CD4-positive, alpha-beta T cell treated with Interleukin-10 for 1 hour (primary cell): ENCODE results near the gene PDE4B.

Source experiments
- DNase-seq: peaks from one replicate; pipeline ENCODE4 v3.0.0-alpha.2; 2020

The PDE4B gene

GRCh38 chr1:66372522-66373101, 579.9 kb downstream of the PDE4B start:
- no peak for DNase-seq

GRCh38 chr1:66373157-66373591, 580.5 kb downstream of the PDE4B start:
- DNase-seq, result no peak

- peak; percentile 45 for DNase-seq
Measured at GRCh38 chr1:66374148-66374547, 581.5 kb downstream of the PDE4B start.

DNA sequence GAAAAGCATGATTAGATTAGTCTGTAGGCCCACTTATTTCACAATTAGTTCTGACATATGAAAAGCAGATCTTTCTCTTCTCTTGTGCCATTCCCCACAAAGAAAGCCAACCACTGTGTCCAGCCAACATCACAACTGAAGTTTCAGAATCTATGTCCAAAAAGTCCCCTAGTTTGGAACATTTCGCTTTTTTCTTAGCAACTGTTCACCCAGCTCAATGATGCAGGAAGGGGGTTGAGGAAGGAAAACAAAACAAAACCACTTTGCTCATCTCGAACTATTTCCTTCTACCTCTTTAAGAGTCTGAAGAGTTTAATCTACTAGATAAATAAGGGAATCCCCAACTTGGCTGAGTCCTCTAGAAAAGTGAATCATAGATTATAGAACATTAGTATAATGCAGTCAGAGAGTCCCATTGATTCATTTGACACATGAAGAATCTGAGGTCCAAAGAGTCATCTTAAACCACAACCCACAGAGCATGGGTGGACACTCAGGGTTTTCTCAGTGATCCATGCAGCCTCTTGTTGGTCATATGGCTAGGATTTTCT, 581.9 kb downstream of the PDE4B start:
- peak; percentile 60 for DNase-seq

GRCh38 chr1:66375125-66375524, 582.4 kb downstream of the PDE4B start:
- DNase-seq, result no peak

DNA sequence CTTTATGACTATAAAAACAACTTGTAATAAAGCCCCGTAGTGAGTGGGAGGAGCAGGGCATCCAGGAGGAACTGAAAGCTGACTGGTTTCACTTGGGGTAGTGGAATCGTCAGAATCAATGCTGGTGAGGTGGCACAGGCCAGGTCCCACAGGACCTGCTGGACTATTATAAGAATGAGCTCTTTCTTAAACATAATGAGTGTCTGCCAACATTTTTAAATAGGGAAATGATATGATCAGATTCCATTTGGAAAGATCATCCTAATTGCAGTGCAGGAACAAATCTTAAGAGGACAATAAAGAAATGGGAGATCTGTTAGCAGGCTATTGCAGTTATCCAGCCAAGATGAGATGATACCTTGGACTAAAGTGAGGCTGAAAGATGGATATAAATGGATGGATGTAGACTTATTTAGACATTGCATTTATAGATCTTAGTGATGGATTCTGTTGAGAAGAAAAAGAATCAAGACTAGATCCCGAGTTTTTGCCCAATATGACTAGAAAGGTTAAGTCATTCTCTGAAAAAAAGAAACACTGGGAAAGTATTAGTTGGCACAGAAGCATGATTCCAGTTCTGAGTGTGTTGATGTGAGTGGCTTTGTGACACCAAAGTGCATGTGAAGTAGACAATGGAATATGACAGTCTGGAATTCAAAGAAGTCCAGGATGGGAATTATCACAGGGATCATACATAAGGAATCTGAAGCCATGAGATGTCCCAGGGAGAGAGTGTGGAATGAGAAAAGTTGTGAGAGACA, 587.9 kb downstream of the PDE4B start:
- peak; percentile 35 for DNase-seq

DNA sequence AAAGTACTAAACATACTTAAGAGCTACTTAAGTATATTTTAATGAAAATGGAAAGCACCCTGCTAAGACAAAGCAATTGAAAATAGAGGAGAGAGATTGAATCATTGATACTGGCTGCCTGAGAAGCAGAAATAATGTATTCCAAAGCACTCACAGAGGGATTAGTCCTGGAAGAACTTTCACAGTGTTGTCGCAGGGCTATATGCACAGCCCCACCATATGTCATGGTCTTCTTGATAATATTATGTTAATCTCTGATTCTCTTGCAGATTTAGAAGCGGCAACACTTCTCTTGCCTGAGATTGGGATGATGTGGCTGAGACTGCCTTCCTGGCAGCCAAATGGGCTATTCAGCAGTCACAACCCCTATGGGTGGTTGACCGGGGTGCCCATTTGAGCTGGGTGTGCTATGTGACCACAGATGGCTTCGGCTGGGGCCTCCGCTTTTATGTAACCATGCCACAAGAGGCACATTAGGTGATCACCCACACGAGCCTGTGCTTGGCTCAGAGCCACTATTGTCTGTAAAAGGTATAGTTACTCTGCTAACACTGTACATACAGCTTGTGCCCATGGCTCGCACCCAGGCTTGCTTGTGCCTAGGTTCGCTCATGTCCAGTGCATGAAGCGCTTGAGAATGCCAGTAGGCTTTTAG, 589.1 kb downstream of the PDE4B start:
- DNase-seq, result no peak

GRCh38 chr1:66383168-66383567, 590.5 kb downstream of the PDE4B start:
- DNase-seq, result no peak

DNA sequence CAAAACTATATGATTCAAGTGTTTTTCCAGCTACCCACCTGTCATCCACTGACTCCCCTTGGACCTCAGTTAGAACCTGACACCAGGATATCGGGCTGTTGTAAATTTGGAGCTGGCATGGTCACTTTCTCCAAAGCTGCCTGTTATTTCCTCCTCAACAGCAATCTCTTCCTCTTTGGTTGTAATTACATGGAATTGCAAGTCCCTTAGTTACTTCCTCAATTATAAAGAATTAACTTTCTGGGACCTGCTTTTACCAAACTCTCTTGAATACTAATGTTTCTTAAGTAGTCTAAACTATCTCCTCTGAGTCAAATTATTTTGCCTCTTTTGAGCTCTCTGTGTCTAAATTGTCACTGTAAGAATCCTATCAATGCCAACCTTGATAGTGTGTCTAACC, 590.9 kb downstream of the PDE4B start:
- DNase-seq, result no peak

DNA sequence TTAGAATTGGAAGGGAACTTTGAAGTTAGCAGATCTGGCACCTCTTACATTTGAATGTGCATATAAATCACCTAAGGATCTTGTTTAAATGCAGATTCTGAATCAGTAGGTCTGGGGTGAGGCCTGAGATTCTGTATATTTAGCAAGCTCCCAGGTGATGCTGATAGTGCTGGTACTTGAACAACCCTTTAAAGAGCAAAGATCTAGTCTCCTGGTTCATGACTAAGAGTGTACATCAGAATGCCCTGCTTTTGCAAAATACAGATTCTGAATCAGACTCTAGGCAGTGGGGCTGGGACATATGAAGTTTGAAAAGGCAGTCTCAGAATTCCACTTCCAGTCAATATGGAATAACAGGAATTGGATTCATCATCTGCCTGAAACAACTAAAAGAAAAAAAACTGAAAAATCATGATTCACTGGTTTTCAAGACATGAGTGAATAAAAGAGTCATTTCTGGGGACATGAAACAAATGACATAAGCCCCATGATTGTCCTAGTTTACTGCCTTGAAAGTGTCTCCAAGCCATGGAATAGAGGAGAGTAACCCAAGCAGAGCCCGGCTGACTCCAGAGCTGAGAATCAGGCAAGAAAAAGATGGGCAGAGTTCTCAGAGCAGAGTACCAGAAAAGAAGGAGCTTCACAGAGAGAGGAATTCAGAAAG, 591.7 kb downstream of the PDE4B start:
- DNase-seq, result no peak

DNA sequence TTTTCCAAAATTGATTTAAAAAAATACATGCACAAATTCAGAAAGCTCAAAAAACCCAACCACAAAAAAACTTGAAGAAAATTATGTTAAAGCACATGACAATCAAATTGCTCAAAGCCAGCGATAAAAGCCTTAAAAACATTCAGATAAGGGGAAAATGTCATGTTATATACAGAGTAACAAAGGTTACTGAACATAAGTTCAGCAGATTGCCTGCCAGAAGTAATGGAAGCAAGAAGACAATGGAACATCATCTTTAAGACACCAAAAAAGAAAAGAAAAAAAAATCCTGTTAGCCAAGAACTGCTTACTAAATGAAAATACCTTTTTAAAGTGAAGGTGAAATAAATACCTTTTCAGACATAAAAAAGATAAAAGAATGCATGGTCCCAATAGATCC, 594.0 kb downstream of the PDE4B start:
- no peak for DNase-seq

DNA sequence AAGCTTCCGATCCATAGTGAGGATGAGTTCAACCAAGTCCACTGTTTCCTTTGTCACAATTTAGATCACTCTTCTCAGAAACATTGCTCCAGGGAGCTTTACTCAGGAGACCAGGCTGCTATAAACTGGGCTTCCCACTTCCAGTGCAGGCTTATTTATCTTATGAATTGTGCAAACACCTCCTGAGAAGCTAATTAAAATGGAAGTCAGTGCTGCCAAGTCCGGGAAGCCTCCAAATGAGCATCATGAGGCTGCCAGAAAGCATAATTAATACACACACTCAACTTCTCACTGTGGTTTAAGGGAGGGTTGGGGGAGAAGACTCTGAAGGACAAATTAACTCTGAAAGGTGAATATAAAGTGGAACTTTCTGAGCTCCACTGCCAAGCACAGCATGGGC, 596.2 kb downstream of the PDE4B start:
- DNase-seq, result no peak

DNA sequence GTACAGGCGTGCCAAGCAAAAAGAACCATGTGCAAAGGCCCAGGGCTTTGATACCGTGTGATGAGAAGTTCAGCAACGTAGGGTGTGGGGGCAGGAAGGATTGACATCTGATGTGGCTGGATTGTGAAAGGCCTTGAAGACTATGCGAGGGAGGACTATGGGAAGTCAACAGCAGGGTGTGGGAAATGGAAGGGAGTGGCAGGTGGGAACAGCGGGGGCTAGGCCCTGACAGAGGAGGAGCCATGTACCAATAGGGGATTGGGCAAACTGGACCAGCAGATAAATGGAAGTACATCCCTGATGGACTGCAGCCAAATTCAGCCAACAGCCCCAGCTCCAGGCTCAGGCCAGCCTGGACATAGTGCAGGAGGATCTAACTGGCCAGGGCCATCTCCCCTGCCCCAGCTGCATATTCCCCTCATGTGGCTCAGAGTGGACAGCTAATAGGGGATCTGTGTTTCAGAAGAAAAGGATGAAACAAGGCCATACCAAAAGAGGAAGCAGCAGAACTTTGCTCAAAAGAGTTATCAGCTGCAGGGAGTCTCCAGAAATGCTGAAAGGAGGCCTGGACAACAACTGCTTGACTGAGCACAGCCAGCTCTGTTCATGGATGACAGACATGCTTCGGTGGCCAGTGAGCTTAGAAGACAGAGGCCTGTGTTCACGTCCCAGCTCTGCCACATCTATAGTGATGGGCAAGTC, 601.0 kb downstream of the PDE4B start:
- DNase-seq, result no peak

GRCh38 chr1:66394603-66395002, 601.9 kb downstream of the PDE4B start:
- DNase-seq, result no peak

DNA sequence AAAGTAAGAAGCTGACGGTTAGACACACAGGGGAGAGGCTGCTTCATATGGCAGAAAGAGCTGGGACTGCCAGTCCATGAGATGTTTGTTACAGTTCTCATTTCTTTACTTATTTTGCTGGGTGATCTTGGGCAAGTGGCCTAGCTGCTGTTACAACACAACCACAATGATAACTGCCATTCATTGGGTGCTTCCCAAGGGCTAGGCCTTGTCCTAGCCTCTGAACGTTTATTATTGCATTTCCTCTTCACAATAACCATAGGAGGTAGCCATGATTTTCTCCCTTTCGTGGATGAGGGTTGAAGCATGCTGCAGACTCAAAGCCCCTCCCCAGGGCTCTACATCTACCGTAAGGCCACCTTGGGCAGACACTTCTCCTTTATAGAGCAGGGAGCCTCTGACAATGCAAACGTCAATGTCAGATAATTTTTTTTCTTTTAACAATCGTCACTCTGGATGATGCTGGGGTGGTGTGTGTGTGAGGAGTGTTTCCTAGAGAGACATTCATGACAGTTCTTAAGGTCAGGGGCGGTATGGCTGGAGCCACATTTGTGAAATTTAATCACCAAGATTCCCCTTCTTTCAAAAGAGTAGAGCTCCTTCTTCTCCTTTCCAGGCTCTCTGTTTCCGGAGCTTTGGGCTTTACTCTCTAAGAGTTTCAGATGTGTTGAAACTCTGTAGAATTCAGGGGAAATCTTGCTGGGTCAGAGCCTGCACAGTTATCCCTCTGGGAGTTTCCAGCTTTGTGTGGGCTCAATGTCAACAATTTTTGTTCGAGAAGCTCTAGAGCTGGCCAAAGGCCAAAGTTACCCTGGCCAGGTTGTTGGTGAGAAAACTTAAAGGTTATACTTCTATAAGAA, 602.7 kb downstream of the PDE4B start:
- DNase-seq, result no peak

- DNase-seq, result no peak
Measured at GRCh38 chr1:66396212-66396890, 603.7 kb downstream of the PDE4B start.

DNA sequence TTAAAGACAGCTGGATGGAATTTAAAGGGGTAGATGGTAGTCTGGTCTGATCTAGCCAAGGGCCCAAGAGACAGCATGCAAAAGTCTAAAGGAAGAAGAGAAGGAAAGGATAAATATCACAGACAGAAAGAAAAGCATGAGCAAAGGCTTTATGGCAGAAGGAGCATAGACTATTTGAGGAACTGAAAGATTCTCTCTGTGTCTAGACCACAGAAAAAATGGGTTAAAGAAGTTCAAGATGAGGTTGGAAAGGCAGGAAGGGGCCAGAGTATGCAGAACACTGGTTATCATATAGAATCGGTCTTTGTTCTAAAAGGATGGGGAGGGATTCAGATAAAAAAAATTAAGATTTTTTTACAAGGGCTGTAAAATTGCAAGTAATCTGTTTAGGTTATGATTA, 604.5 kb downstream of the PDE4B start:
- no peak for DNase-seq

GRCh38 chr1:66399888-66400529, 607.3 kb downstream of the PDE4B start:
- DNase-seq, result no peak

DNA sequence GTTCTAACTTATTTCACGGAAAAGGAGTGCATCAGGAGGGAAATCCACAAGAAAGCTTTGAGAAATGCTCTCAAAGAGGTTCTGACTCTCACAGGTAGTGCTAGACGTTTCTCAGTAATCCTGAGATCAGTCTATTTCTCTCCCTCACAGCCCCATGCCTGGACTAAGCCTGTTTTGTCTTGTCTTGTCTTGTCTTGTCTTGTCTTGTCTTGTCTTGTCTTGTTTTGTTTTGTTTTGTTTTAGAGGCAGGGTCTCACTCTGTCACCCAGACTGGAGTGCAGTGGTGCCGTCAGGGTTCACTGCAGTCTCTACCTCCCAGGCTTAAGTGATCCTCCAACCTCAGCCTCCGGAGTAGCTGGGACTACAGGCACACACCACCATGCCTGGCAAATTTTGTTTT, 608.0 kb downstream of the PDE4B start:
- no peak for DNase-seq

DNA sequence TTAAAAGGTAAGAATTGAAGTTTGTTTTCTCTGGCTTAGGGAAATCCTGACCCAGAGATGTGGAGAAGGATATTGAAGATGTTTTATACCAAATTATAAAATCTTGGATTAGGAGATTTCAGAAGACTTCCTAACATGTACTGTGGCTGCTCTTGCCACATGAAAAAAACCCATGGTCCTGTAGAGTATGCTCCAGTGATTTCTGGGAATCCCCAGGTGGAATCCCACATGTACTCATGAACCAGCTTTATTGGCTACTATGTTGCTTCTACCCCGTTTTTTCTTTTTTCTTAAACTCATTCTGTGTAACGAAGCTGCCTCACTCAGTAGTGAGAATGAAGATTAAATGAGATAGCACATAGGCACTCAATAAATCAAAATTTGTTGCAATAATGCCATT, 608.5 kb downstream of the PDE4B start:
- DNase-seq, result no peak

GRCh38 chr1:66402194-66402593, 609.5 kb downstream of the PDE4B start:
- DNase-seq, result no peak
